HG03095 (cell line): Measurements from ENCODE around the gene HGFAC.
"Not testable (repeated sequence)": the region's sequence is repeated elsewhere in the genome, so short reads cannot be mapped to it uniquely, and the experiment has no call there.

ENCODE experiments used
- ATAC-seq: cut with Tn5 transposase; IDR thresholded peaks from one replicate; pipeline ENCODE4 v1.9.1; 2021; ENCODE audit warnings: moderate library complexity; ENCODE audit not compliant: unreplicated experiment

The HGFAC gene

DNA sequence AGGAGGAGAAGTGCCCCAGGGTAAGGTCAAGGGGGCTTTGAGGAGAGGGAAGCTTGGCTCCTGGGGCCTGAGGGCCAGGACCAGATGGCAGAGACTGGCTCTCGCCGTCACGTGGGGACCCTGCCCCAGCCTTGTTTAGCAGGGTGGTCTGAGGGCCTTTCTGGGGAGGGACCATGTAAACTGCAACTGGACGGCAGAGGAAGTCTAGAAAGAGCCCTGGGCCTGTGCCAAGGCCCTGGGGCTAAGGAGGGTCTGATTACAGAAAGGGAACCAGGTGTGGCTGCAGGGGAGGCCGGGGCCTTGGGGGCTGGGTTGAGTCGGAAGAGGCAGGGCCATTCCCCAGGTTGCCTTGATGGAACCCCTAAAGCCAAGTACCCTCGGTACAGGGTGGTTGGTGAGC, 1.8 kb upstream of the HGFAC start:
- ATAC-seq, result no peak

- no peak for ATAC-seq
Measured at GRCh38 chr4:3440979-3441500, 728 bp upstream of the HGFAC start.

- no peak for ATAC-seq
Measured at GRCh38 chr4:3442460-3442958, 741 bp downstream of the HGFAC start.

- no peak for ATAC-seq
Measured at GRCh38 chr4:3442959-3443749, 1.4 kb downstream of the HGFAC start.

- no peak for ATAC-seq
Measured at GRCh38 chr4:3443750-3444309, 2.1 kb downstream of the HGFAC start.

DNA sequence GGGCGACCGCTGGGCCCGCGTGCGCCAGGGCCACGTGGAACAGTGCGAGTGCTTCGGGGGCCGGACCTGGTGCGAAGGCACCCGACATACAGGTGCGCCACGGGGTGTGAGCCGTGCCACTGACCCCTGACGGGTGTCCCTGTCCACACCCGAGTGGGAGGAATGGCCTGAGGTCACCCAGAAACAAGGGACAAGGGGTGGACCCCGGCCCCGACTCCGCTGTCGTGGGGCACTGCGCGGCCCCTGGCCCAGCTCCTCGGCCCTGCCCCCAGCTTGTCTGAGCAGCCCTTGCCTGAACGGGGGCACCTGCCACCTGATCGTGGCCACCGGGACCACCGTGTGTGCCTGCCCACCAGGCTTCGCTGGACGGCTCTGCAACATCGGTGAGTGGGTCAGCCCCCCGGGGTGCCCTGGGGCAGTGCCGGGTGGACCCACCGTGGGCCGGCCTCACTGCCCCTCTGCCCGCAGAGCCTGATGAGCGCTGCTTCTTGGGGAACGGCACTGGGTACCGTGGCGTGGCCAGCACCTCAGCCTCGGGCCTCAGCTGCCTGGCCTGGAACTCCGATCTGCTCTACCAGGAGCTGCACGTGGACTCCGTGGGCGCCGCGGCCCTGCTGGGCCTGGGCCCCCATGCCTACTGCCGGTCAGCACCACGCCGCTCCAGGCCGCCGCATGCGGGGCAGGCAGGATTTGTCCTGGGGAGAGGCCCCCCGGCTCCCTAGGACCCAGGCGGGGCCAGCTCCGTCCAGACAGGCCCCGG, 2.8 kb downstream of the HGFAC start:
- ATAC-seq, result no peak

- ATAC-seq, result no peak
Measured at GRCh38 chr4:3445111-3445820, 3.5 kb downstream of the HGFAC start.

GRCh38 chr4:3445829-3446545, 4.2 kb downstream of the HGFAC start:
- no peak for ATAC-seq

GRCh38 chr4:3446631-3447320, 5.0 kb downstream of the HGFAC start:
- ATAC-seq, result no peak

GRCh38 chr4:3447431-3448395, 5.9 kb downstream of the HGFAC start:
- no peak for ATAC-seq

GRCh38 chr4:3449047-3449573, 7.3 kb downstream of the HGFAC start:
- ATAC-seq, result no peak

GRCh38 chr4:3449574-3450534, 8.1 kb downstream of the HGFAC start:
- no peak for ATAC-seq

GRCh38 chr4:3450643-3451042, 8.9 kb downstream of the HGFAC start:
- no peak for ATAC-seq

DNA sequence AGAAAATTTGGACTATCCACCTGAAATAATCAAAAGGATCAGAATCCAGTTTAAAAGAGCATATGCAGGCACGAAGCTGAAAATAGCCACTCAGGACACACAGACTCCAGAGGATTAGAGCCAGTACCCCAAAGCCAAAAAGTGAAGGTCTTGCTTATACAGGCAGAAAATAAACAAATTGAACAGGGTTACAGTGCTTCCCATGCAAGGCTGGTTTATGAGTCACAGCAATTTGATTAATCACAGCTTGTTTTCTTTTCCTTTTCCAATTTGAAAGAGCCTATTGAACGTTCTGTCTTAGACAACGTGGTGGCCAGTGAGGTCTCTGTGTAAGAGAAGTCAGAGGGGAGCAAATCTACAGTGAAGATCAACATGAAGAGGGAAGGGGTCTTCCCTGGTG, 10.2 kb downstream of the HGFAC start:
- no peak for ATAC-seq

- ATAC-seq, result no peak
Measured at GRCh38 chr4:3452376-3452775, 10.6 kb downstream of the HGFAC start.

DNA sequence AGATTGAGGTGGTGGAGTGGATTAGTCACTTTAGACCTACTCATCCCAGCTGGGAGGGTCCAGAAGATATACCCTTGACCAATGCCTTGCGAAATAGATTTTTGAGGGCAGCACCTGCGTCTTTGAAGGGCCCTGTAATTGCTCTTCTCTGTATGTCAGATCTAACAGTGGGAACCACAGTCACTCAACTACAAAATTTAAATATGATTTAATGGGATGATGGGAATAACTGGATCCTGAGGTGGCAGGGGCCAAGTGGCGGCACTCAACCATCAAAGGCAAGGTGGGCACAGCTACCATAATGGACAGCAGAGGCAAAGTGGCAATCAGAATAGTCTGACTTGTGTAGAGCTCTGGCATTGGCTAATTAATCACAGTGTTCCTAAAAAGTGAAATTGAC, 13.8 kb downstream of the HGFAC start:
- not testable (repeated sequence) for ATAC-seq

- ATAC-seq, result no peak
Measured at GRCh38 chr4:3458371-3458770, 16.6 kb downstream of the HGFAC start.
